Thyroid gland (tissue), 4 donors: Measurements from ENCODE around the gene IL3RA.

Experiments
- CTCF ChIP-seq, 6 experiments: fragments of 200-600 bp in 3 of 6; fragments of 450-650 bp in 3 of 6; sonication (generic) in 3 of 6; IDR thresholded peaks; one replicate each; pipeline ENCODE4 v1.5.1; 2016 to 2019; ENCODE audit warnings: antibody characterized with exemption in 6 of 6, mild to moderate bottlenecking in 2 of 6, inconsistent platforms in 1 of 6, moderate library complexity in 1 of 6
- POLR2A ChIP-seq, 2 donors: fragments of 450-650 bp; IDR thresholded peaks; one replicate each; pipeline ENCODE4 v1.6.1; 2017; ENCODE audit warnings: antibody characterized with exemption in 2 of 2, mild to moderate bottlenecking in 2 of 2, moderate library complexity in 1 of 2

- no peak for TF ChIP-seq POLR2A (IDR thresholded peaks at IDR 0.05)
- no peak for TF ChIP-seq CTCF (IDR thresholded peaks at IDR 0.05)
These were observed 41.7 kb downstream of the IL3RA start for GRCh38 chrX:1378306-1378759.
